Activated CD4-positive, alpha-beta T cell treated with anti-CD3 and anti-CD28 coated beads, Interleukin-2, Interleukin-4, amounts not matched to agents 100 ng/mL and 50 ng/mL, durations not matched to agents 16 hours and 8 hours (primary cell): ENCODE results near the gene SCAF4.
"Not testable (repeated sequence)": the region's sequence is repeated elsewhere in the genome, so short reads cannot be mapped to it uniquely, and the experiment has no call there.

ENCODE experiments used
- DNase-seq: peaks from one replicate; pipeline ENCODE4 v3.0.0-alpha.2; 2020; ENCODE audit warnings: low spot score

Gene SCAF4, protein sequence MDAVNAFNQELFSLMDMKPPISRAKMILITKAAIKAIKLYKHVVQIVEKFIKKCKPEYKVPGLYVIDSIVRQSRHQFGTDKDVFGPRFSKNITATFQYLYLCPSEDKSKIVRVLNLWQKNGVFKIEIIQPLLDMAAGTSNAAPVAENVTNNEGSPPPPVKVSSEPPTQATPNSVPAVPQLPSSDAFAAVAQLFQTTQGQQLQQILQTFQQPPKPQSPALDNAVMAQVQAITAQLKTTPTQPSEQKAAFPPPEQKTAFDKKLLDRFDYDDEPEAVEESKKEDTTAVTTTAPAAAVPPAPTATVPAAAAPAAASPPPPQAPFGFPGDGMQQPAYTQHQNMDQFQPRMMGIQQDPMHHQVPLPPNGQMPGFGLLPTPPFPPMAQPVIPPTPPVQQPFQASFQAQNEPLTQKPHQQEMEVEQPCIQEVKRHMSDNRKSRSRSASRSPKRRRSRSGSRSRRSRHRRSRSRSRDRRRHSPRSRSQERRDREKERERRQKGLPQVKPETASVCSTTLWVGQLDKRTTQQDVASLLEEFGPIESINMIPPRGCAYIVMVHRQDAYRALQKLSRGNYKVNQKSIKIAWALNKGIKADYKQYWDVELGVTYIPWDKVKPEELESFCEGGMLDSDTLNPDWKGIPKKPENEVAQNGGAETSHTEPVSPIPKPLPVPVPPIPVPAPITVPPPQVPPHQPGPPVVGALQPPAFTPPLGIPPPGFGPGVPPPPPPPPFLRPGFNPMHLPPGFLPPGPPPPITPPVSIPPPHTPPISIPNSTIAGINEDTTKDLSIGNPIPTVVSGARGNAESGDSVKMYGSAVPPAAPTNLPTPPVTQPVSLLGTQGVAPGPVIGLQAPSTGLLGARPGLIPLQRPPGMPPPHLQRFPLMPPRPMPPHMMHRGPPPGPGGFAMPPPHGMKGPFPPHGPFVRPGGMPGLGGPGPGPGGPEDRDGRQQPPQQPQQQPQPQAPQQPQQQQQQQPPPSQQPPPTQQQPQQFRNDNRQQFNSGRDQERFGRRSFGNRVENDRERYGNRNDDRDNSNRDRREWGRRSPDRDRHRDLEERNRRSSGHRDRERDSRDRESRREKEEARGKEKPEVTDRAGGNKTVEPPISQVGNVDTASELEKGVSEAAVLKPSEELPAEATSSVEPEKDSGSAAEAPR

DNA sequence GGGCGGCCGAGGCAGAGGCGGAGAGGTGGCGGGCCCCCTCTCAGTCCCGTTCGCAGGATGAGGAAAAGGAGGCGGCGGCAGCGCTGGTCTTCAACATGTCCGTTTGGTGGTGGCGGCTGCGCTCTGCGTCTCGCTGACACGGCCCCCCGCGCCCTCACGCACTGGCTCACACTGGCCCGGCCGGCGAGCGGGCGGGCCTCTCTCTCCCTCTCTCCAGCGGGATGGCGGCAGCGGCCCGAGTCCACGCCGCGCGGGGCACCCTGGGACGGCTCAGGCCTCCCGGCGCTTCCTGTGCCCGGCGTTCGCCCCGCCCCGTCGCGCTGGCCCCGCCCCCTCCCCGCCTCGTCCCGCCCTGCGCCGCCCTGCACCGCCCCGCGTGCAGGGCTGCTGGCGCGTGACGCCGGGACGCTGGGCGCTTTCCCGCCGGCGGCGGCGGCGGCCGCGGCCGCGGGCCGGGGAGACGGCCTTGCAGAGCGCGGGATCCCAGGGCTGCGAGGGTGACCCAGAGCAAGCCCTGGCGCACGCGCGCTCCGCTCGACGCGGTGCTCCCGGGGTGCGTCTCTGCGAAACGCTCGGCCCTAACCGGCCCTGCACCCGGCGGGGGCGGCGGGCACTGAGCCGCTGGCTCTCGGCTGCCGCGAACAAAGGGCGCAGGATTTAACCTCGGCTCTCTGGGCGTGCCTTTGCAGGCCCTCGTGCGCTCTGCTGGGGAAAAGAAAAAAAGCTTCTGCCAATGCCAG is at the start of gene SCAF4:
TSS of gene SCAF4 (minus strand) at position 262 of the 740 bp plus-strand sequence. CDS start 426 bp downstream, outside the sequence.
- peak; percentile 86 for DNase-seq

DNA sequence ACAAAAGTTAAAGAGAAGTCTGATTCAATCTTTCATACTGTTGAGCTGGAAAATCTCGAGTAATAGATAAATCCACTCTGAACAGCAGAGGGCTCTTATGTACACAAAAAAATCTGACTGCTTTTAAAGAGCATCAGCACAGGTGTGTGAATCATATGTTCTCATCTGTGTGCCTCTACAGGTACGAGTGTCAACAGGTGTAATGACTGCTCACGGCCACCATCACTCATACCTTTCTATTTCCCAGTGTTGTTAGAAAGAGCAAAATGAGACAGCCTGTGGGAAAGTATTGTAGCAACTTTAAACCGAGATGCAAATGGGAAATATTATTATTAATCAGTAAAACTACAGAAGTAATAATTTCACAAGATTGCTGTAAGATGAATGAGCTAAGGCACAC is 49.0 kb upstream of the SCAF4 start:
- no peak for DNase-seq

DNA sequence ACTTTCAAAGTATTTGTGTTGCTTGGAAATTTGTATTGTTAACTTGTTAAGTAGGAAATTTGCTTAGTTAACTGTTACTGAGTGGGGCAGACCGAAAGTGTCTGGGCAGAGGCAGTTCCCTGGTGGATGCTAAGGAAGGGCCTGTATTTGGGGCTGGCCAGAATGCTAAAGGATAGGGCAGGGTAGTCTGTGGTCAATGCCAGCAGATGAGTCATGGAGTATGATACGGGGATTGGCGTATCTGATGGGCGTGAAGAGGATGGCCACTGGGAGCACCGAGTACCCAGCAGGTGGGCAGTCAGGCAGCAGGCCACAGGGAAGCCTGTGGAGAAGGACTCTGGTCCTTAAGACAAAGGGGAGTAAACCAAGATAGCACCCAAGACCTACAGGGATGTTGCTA is 46.6 kb upstream of the SCAF4 start:
- DNase-seq = no peak

DNA sequence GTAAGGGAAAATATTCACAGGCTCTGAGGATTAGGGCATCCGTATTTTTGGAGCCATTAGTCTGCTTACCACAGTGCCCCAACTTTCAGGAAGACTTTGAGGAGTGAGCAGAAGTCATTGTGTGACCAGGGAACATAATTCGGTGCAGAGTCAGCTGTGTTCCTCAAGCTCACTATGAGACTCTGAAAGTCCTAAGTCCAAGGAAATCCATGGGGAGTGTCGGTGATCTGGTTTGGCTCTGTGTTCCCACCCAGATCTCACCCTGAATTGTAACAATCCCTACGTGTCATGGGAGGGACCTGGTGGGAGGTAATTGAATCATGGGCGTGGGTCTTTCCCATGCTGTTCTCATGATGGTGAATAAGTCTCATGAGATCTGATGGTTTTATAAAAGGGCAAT is 45.9 kb upstream of the SCAF4 start:
- no peak for DNase-seq

DNA sequence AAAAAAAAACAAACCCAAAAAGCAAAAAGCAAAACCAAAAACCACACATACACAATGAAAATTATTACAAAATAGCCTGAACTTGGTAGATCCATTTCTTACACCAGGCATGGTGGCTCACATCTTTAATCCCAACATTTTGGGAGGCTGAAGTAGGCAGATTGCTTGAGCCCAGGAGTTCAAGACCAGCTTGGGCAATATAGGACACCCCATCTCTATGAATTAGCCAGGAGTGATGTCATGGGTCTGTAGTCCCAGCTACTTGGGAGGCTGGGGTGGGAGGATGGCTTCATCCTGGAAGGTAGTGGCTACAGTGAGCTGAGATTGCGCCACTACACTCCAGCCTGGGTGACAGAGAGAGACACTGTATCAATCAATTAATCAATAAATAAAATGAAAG is 42.1 kb upstream of the SCAF4 start:
- DNase-seq = no peak

DNA sequence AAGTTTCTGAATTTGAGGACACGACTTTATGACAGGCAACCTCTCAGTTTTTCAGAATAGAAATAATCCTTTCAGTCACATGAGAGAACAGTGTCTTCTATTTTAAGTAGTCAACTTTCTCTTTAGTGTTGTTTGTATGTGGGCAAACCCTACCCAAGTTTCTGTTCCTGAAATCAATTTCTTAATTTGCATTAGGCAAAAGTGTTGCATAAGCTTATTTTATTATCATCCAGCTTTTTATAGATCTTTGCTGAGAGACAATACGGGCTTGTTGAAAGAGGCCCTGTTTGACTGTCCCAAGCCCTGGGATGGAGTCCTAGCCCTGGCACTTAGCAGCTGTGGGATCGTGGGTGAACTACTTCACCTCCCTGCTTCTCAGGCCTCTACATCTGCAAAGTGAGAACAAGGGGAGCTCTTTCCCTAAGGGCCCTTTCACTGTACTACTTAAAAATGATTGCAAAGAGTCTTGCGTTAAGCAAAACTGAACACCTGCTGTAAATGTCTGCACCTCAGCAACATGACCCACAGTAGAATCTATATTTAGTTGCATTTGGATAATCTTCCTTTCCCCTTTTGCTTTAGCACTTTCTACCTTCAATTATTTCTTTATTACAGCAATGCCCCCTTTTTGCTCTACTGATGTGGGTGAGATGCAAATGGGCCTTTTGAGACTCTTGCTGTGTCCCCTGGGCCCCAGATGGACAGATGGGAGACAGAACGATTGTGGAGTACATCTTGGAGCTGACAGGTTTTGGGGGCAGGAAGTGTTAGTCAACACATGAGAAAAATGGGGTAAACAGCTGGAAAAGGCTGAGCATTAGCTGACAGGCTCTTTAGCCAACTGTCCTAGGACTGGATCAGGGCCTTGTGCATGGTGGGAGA is 41.0 kb upstream of the SCAF4 start:
- DNase-seq = no peak

DNA sequence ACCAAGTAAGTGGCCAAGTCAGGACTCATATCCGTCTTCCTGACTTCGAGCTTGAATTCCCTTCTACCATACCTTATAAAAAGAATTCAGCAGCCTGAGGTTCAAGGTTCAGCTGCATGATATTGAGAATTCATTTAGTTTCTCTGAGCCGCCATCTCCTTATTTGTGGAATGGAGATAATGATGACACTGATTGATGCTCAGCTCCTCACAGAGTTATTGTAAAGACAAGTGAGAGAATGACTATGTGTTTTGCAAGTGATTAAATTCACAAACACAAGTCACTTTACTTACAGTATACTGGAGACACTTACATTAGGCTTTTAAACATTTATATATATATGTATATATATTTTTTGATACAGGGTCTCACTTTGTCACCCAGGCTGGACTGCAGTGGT is 39.8 kb upstream of the SCAF4 start:
- DNase-seq = no peak

DNA sequence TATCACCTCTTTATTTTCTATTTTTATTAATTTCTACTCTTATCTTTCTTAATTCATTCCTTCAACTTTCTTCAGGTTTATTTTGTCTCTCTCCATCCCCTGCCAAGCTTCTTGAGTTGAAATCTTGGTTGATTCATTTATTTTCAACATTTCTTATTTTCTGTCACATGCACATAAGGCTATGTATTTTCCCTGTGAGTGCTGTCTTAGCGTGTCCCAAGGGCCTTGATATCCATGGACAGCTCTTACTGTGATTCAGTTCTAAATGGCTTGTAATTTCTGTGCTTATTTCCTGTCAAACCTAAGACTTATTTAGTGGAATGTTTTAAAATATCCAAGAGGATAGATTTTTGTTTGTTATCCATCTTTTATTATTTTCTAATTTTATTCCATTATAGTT is 36.8 kb upstream of the SCAF4 start:
- no peak for DNase-seq

DNA sequence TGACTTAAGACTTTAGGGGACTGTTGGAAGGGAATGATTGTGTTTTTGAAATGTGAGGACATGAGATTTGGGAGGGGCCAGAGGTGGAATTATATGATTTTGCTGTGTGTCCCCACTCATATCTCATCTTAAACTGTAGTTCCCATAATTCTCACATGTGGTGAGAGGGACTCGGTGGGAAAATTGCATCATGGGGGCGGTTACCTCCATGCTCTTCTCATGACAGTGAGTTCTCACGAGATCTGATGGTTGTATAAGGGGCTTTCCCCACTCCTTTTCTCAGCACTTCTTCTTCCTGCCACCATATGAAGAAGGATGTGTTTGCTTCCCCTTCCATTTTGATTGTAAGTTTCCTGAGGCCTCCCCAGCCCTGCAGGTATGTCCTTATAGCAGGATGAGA is 35.0 kb upstream of the SCAF4 start:
- no peak for DNase-seq

DNA sequence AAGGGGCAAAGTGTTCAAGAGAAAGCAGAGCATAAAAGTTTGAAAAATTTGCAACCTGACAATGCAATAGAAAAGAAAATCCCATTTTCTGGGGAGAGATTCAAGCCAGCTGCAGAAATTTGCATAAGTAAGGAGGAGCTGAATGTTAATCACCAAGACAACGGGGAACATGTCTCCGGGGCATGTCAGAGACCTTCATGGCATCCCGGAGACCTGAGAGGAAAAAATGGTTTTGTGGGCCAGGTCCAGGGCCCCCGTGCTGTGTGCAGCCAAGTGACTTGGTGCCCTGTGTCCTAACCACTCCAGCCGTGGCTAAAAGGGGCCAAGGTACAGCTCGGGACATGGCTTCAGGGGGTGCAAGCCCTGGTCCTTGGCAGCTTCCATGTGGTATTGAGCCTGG is 33.9 kb upstream of the SCAF4 start:
- not testable (repeated sequence) for DNase-seq

DNA sequence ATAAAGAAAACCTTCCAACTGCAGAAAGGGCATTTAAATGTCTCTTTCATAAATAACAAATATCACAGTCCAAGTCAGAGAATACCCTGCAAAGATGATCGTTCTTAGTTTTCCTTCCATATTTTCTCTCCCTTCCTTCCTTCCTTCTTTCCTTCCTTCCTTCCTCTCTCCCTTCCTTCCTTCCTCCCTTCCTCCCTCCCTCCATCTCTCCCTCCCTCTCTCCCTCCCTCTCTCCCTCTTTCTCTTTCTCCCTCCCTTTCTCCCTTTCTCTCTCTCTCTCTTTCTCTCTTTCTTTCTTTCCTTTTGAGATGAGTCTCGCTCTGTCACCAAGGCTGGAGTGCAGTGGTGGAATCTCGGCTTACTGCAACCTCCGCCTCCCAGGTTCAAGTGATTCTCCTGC is 29.0 kb upstream of the SCAF4 start:
- no peak for DNase-seq

DNA sequence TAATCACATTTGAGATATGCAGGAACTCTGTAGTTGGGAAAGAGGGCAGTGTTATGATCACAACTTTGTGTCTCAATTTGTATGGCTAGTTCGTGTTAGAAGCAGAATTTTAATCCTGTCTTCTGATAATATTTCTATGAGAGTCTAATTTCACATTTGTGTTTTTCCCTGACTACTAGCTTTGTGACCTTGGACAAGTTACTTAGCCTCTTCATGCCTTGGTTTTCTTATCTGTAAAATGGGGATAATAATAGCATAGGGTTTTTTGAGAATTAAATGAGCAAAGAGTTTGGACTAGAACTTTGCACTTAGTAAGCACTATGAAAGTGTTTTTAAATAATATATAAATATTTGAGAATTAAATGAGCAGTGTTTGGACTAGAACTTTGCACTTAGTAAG is 24.9 kb upstream of the SCAF4 start:
- DNase-seq = no peak

DNA sequence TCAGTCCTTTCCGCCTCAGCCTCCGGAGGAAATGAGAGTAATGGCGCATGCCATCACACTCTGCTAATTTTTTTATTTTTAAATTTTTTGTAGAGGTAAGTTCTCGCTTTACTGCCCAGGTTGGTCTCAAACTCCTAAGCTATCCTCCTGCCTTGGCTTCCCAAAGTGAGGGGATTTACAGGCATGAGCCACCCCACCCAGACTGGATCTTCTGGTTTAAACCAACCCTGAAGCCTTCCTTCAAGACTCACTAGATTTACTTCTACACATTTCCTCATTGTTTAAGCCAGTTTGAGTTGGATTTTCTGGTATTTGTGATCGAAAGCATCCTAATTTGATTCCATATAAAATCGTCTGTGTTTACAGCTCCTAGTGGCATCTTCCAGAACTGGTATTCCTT is 23.1 kb upstream of the SCAF4 start:
- no peak for DNase-seq

DNA sequence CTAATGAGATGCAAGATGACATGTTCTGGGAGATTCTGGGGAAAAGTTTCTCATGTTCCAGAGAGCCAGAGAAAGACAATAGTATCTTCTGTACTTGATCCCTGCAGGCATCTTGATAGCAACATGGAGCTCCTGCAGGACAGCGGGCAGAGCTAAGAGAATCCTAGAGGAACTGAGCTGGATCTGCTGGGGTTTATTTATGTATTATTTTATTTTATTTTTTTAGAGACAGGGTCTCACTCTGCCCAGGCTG is 22.7 kb upstream of the SCAF4 start:
- DNase-seq = no peak

DNA sequence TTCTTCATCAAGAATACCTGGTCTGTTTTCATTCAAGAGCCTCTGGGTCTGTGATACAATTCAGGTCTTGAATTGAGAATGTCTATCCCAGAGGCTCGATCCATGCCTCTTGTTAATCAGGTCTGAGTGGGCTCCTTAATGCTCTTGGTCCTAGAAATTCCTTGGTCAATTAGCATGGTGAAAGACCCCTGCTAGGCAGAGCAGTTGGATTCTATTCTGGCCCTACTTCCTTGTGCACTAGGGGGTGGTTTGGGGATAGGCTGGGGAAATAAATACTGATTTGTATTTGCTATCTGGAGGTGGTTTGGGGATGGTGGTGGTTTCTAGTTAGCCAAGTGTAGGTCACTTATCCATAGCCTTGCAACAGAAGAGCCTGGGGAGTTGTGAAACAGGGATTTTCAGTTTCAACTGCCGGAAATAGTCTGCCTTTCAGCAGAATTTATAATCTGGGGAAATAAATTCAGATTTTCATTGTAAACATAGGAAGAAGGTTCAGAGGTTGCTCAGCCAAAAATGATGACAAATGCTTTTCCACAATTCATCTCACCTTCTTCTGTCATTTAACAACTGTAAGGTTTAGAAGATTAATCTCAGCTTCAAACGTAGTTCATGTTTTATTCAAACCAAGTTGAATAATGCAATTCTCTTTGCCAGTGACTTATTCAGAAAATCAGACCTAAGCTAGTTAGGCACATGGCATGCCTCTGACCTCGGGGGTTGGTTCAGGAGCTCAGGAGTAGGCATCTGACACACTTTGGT is 22.2 kb upstream of the SCAF4 start:
- no peak for DNase-seq

DNA sequence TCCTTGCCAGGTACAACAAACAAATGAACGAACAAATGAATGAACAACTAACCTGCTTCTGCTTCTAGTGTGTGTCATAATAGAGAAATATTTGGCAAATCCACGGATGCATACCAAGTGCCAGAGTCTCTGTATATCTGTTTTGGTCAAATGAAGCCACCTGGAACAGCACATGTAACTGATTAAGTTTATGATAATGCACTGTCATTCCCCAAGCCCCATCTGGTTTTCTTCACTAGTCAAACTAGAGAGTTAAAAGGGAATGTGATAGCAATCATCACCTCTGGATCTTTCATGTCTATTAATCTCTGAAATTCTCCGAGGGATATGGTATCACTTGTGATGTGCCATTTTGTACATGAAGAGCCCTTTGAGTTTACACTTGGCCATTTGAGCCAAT is 21.0 kb upstream of the SCAF4 start:
- DNase-seq = no peak

DNA sequence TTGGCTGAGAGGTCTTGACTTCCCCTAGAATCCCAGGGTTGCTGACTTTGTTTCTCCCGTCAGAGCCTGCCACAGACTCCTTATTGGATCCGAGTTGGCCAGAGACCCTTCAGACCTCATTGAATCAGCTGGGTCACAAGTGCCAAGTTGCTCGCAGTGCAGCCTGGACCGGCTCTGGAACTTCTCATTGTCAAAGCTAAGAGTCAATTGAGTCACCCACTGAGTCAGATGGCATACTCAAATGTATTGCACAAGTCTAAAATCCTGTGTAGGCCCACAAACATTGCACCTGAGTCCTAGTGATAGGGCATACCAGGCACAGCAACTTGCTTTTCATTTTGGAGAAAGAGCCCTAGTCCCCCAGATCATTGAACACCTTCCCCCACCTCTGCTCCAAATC is 20.4 kb upstream of the SCAF4 start:
- DNase-seq = no peak

DNA sequence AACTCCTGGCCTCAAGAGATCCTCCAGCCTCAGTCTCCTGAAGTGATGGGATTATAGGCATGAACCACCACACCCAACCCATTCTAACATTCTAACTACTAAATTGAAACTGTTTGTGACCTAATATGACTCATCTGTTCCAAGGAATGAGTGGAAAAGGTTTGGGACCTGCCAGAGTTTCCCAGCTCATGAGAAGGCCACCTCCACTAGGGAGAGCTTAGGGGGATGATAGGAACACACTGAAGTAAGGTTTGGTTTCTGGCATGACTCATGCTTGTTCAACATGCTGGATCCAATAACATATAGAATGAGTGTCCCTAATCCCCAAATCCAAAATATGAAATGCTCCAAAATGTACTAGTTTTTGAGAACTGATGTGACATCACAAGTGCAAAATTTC is 18.9 kb upstream of the SCAF4 start:
- no peak for DNase-seq

DNA sequence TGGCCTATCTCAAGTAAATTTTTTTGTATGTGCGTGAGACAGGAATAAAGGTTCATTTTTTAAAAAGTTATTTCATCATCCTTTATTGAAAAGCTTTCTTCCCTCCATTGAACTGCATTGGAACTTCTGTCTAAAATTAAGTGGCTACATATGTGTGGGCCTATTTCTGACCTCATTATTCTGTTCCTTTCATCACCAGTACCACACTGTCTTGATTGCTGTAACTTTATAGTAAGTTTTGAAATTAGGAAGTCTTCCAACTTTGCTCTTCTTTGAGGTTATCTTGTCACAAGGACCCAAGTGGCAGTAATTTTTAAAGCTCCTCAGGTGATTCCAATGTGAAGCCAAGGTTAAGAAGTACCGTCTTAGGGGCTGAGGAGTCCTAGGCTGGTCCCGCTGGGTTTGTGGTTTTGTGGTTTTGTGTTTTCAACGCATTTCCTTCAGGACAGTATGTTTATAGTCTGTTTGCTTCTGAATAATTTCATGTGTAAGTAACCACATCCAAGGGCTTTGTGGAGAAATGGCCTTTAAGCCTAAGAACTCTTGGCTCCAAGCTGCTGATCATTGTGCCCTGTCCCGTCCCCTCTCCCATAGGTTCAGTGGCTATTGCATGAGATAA is 12.4 kb upstream of the SCAF4 start:
- DNase-seq = no peak

DNA sequence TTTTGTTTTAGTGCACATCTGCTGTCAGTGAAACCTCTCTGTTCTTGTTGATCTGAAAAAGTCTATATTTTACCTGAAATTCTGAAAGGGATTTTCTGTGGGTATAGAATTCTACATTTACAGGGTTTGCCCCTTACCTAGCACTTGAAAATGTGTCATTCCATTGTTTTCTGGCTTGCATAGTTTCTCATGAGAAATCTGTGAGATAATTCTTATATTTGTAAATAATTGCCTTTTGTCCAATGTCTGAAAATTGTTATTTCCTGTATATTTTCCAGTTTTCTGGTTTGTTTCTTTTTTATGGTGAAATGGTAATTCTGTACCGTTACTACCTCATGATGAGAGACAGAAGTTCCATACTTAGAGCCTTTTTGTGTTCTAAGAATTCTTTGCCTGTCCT is 11.8 kb upstream of the SCAF4 start:
- DNase-seq = no peak
